Lung (tissue), 12 donors: Measurements from ENCODE around the gene CACNA1C. TPM values are rescaled to one million over a fixed set of nuclear protein-coding genes. Genes with fewer than 3 reads are reported as not detected.

Experiments
- ATAC-seq: fragments of 200-7000 bp; cut with Tn5 transposase; one replicate; pipeline ENCODE4 v1.9.1; 2020; ENCODE audit warnings: moderate number of reproducible peaks; ENCODE audit not compliant: insufficient read depth, low FRiP score
- DNase-seq, 3 donors: peaks; one replicate each; pipeline ENCODE4 v3.0.0-alpha.2; 2013 to 2017
- H3K27ac ChIP-seq, 2 donors: one replicate each; pipeline ENCODE4 v1.5.1; 2013; ENCODE audit warnings: mild to moderate bottlenecking in 2 of 2, moderate library complexity in 2 of 2, control low read depth in 1 of 2, inconsistent platforms in 1 of 2, low read depth in 1 of 2, low read length in 1 of 2
- H3K27me3 ChIP-seq, 3 donors: one replicate each; pipeline ENCODE4 v1.5.1; 2013; ENCODE audit warnings: low read length in 2 of 3; ENCODE audit not compliant: control insufficient read depth in 3 of 3, insufficient read depth in 3 of 3
- H3K36me3 ChIP-seq, 4 donors: one replicate each; pipeline ENCODE4 v1.5.1; 2013; ENCODE audit warnings: low read length in 4 of 4, mild to moderate bottlenecking in 1 of 4, moderate library complexity in 1 of 4; ENCODE audit not compliant: control insufficient read depth in 4 of 4, insufficient read depth in 4 of 4
- H3K4me1 ChIP-seq, 5 donors: one replicate each; pipeline ENCODE4 v1.5.1; 2013; ENCODE audit warnings: low read length in 5 of 5, mild to moderate bottlenecking in 2 of 5, moderate library complexity in 1 of 5; ENCODE audit not compliant: control insufficient read depth in 5 of 5, insufficient read depth in 5 of 5
- H3K4me3 ChIP-seq: one replicate; pipeline ENCODE4 v1.5.1; 2013; ENCODE audit warnings: mild to moderate bottlenecking, control low read depth, moderate library complexity
- H3K9ac ChIP-seq, 2 donors: one replicate each; pipeline ENCODE4 v1.5.1; 2013; ENCODE audit warnings: low read length in 2 of 2, control low read depth in 1 of 2; ENCODE audit not compliant: insufficient read depth in 1 of 2
- H3K9me3 ChIP-seq, 4 donors: one replicate each; pipeline ENCODE4 v1.5.1; 2013; ENCODE audit warnings: low read length in 3 of 4, mild to moderate bottlenecking in 1 of 4, moderate library complexity in 1 of 4; ENCODE audit not compliant: control insufficient read depth in 4 of 4, insufficient read depth in 3 of 4
- WGBS, 2 donors: extraction: QIAGEN DNeasy Blood & Tissue Kit; methylation state at CpG; one replicate each; pipeline ENCODE4 v1.1.7; 2013; 5-methylcytosine and 5-hydroxymethylcytosine counted together
- polyA plus RNA-seq, 2 donors: library from polyadenylated mRNA; stranded (reverse); fragments of 200-250 nt; gene quantifications; one replicate each; pipeline ENCODE4 v1.2.1, GENCODE V29; 2013
- total RNA-seq, 2 donors: library from RNA; depleted of rRNA in 1 of 2; stranded (reverse); fragments of >200 nt in 1 of 2; gene quantifications; one replicate each; pipeline ENCODE4 v1.2.1, GENCODE V29; 2014 to 2021
- TF ChIP-seq, protein P1 (sequence below): IDR thresholded peaks from 2 replicates; pipeline ENCODE4 v1.5.1; 2012; ENCODE audit warnings: mild to moderate bottlenecking; ENCODE audit errors: control extremely low read depth, extremely low read depth
- donor health status: control.
- donor health status: control.
- donor health status: Bipolar disorder and iron deficiency.
- donor health status: healthy.
- donor health status: DM: yes; HTN: yes; CAD: no.

Gene CACNA1C
- total and polyA plus RNA-seq, 4 donors = 3.2 to 17.5 (median 7.5) TPM

GRCh38 chr12:2247120-2247519 lies 194.3 kb downstream of the CACNA1C start:
- TF ChIP-seq, protein P1, sequence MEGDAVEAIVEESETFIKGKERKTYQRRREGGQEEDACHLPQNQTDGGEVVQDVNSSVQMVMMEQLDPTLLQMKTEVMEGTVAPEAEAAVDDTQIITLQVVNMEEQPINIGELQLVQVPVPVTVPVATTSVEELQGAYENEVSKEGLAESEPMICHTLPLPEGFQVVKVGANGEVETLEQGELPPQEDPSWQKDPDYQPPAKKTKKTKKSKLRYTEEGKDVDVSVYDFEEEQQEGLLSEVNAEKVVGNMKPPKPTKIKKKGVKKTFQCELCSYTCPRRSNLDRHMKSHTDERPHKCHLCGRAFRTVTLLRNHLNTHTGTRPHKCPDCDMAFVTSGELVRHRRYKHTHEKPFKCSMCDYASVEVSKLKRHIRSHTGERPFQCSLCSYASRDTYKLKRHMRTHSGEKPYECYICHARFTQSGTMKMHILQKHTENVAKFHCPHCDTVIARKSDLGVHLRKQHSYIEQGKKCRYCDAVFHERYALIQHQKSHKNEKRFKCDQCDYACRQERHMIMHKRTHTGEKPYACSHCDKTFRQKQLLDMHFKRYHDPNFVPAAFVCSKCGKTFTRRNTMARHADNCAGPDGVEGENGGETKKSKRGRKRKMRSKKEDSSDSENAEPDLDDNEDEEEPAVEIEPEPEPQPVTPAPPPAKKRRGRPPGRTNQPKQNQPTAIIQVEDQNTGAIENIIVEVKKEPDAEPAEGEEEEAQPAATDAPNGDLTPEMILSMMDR = no peak
- ATAC-seq (no peak), DNase-seq (no peak)
- Histone ChIP-seq H3K4me3 (no peak overlapping the region), H3K9me3 (no peaks in the 10 kb centered on the region), H3K4me1 (peaks cover 5 to 26% (median 17%) of the 10 kb centered on the region in 5 donors), H3K9ac (no peak overlapping the region), H3K27me3 (no peaks in the 10 kb centered on the region), H3K36me3 (no peaks in the 10 kb centered on the region), H3K27ac (no peak overlapping the region)
- WGBS, 2 donors = 60 to 65% methylated on average over 7 of the region's 7 CpGs

DNA sequence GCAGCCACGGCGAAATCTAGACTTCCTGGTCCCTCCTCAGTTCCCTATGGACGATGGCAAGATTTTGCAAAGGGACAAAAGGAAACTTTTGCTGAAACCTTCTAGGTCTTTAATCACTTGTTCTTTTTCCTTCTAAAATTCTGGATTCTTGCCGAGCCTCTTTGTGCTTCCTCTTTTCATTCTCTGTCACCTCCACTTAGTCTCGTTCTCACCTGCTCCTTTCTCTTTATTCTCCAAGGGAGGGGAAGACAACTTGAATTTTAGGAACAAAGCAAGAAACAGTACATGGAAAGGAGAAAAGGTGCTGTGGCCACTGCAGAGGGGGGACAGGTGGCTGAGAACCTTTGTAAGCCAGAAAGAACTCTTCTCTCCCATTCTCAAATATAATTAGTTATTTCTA lies 194.8 kb downstream of the CACNA1C start:
- Histone ChIP-seq H3K9me3 (no peaks in the 10 kb centered on the region), H3K36me3 (no peaks in the 10 kb centered on the region), H3K9ac (no peak overlapping the region), H3K27me3 (no peaks in the 10 kb centered on the region), H3K4me3 (no peak overlapping the region), H3K27ac (peak overlapping the region in 1 of 2 donors; percentile 49), H3K4me1 (peaks cover 5 to 26% (median 17%) of the 10 kb centered on the region in 5 donors)
- no peak for ATAC-seq
- TF ChIP-seq, protein P1 = no peak
- no peak for DNase-seq
- WGBS, 2 donors = 14 to 28% methylated on average over 5 of the region's 5 CpGs

DNA sequence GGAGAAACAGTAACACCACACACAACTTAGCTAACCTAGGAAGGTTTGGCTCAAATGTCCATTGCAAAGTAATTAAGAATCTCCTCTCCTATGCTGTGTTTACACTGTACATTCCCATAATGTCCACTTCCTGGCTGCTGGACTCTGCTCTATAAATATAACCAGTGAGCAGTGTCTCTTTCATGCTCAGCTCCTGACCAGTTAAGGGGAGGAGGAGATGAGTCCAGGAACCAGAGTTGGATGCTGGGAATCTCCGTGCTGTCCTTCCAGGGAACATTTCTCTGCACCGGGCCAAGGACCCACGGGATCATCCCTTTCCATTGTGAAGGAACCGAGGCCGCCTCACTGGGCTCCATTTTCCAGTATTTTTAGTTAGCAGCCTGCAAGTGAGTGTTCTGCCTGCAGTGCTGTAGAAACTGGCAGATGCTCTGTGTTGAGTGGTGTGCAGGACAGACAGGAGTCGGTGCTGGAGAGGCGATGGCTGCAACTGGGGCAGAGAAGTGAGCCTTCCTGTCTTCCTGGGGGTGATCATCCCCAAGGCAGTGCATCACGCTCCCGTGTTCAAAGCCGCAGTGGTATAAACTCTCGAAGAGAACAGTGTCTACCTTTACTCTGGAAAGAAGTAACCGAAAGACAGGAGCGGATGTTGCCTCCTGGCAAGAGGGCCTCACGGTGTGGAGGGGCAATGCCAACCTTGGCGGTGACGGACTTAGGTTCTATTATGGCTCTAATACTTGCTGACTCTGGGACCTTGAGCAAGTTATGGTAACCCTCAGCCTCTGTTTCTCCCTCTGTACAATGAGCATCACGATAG lies 195.5 kb downstream of the CACNA1C start:
- Histone ChIP-seq H3K9ac (no peak overlapping the region), H3K4me1 (peaks cover 5 to 26% (median 17%) of the 10 kb centered on the region in 5 donors), H3K27ac (peak overlapping the region in 1 of 2 donors; percentile 54), H3K9me3 (no peaks in the 10 kb centered on the region), H3K4me3 (no peak overlapping the region), H3K27me3 (no peaks in the 10 kb centered on the region), H3K36me3 (no peaks in the 10 kb centered on the region)
- DNase-seq = peak; percentile 49 to 69 (median 69)
- no peak for ATAC-seq
- WGBS, 2 donors = 74 to 85% methylated on average over 17 of the region's 17 CpGs
- TF ChIP-seq, protein P1 = no peak
